Left hindlimb (tissue), 1 donor: ENCODE measurements around the gene UBL5.

Experiments
- DNase-seq: peaks from one replicate; pipeline ENCODE4 v3.0.0-alpha.2; 2018

The UBL5 gene

DNA sequence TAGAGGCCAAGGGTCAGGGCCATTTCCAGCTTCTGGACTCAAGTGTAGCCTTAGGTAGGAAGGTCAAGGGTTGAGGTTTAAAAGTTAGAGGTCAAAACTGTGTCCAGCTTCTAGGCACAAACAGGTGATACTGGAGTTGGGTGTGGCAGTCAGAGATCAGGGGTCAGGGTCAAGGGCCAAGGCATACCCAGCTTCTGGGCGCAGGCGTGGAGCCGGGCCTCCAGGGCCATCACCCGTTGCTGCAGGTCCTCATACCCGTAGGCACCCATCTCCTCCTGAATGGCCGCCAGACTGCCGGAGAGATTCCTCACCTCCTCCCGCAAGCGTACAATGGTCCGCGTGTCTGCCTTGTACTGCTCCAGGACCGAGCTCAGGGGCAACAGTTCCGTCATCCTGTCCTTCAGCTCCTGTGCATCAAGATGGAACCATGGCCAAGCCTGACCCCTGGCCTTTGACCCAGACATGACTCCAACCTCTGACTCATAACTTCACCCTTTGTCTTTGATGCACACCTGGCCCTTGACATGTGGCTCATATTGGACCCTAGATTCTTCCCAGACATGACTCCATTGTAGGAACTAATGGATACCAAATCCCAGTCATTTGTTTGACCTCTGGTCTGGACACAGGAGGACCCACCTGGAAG, 29.5 kb downstream of the UBL5 start:
- no peak for DNase-seq

DNA sequence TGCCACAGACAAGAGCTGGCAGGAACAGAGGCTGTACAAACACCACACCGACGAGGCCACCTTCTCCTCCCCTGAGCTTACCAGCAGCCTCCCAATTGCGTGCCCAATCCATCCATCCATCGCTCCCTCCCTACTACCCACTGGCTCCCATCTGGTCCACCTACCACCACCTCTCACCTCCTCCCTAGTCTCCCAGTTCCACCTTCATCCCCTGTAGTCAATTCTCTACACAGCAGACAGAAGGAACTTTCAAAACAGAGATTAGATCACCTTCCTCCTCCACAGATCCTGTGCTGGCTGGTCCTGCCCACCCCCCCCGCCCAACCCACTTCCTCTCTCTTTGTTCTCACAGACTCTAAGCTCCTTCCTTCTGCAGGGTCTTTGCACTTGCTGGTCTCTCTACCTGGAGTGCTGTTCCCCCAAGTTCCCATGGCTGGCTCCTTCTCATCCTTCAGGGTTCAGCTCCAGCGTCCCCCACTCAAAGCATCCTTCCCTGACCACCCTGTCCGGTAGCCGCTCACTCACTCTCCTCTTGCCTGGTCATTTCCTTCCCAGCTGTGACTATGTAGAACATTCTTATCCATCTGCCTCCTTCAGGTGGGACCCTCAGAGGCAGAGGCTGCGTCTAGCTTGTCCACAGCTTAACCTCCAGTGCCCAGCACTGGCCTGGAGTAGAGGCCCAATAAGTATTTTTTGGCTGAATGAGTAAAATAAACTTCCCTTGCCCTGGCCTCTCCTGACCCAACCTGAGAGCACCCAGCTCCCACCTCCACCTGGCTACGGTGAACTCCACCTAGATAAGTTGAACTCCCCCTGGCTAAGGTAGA, 30.4 kb downstream of the UBL5 start:
- DNase-seq: no peak

DNA sequence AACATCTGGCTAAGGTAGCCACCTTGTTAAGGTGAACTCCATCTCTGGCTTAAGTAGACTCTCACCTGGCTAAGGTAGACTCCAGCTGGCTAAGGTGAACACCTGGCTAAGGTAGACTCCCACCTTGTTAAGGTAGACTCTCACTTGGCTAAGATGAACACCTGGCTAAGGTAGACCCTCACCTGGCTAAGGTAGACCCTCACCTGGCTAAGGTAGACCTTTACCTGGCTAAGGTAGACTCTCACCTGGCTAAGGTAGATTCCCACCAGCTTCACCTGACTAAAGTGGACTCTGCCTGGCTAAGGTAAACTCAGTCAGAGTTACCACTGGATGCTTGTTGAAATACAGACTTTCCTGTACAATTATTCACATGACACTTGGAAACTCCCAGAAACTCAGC, 31.0 kb downstream of the UBL5 start:
- no peak for DNase-seq

DNA sequence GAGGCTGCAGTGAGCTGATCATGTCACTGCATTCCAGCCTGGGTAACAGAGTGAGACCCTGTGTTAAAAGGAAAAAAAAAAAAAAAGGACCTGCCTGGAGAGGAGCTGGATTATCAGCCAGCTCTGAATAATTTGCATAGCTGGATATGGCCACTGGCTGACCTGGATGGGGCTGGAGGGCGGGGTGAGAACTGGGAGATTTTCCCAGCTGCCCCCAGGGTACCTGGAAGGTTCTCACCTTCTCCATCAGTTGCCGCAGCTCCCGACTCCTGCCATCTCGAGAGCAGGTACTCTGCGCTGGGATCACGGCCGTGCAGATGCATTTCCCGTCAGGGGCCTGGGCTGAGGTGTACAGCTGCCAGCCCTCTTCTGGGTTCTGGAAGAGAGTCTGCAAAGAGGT, 32.7 kb downstream of the UBL5 start:
- no peak for DNase-seq

DNA sequence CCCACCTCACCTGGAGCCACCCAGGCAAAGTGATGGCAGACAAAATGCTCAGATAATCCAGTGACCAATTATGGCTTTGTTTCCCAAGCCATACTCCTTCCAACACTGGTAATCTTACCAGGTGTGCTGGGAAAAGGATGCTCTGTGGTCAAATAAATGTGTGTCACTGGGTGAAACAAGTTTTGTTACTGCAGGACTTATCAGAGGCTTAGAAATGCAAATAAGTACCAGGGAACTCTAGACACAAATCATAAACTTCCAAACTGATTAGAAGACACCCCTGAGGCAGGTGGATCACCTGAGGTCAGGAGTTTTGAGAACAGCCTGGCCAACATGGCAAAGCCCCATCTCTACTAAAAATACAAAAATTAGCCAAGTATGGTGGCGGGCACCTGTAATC, 33.8 kb downstream of the UBL5 start:
- no peak for DNase-seq

DNA sequence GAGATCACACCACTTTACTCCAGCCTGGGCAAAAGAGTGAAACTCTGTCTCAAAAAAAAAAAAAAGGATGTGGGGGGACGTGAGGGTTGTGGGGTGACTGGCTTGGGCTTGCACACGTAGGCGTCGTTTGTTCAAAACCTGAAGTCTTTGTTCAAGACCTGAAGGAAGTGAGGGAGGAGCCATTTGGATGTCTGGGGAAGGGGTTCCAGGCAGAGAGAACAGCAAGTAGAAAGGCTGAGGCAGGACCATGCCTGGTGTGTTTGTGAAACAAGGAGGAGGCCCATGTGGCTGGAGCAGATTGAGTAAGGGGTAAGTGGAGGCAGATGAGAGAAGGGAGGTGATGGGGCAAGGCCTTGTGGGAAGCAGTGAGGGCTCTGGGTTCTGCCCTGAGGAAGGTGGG, 35.2 kb downstream of the UBL5 start:
- DNase-seq: no peak

DNA sequence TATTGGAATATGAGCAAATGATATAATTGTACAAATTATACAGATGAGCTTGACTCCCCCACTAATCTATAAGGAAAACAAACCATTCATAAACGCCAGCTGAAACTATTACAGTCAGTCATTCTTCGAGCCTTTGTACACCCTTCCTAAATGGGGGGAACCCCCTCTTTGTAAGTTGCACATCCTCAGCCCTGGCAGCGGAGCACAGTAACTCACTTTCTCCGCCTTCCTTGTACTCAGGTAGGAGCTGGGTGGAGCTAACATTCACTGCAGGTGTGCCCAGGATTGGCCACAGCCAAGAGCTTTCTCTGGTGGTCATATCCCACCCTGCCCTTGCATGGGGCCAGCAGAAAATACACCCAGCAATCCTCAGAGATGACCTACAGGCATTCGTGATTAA, 36.0 kb downstream of the UBL5 start:
- DNase-seq: no peak

DNA sequence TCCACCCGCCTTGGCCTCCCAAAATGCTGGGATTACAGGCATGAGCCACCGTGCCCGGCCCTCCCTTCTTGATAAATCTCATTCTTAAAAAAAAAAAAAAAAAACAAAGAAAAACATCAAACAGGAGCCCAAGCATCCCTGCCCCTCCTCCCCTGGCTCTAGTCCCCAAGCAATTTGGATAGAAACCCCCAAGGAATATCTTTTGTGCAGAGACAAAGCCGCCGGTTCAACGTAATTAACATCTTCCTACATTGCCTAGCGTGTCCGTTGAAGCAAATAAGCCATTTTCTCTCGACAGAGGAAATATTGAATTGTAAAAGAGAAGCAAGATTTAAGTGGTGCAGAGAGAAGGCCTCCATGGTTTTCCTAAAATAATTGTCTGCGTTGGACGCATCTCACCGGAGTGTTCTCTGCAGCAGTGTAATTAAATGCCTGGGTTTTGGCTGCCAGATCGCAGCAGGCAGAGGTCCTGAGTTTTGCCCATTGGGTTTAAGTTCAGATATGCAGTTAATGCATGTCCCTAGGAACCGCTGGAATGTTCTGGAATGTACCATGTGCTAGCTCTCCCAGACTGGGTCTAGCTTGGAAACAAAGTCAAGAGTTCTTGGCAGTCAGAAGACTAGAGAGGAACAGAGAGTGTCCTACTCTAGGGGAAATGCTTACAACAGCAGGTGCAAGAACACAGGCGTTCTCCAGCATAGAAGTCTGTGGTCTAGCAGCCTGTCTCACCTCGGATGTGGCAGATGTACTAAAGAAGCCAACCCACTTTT, 38.2 kb downstream of the UBL5 start:
- DNase-seq: no peak

DNA sequence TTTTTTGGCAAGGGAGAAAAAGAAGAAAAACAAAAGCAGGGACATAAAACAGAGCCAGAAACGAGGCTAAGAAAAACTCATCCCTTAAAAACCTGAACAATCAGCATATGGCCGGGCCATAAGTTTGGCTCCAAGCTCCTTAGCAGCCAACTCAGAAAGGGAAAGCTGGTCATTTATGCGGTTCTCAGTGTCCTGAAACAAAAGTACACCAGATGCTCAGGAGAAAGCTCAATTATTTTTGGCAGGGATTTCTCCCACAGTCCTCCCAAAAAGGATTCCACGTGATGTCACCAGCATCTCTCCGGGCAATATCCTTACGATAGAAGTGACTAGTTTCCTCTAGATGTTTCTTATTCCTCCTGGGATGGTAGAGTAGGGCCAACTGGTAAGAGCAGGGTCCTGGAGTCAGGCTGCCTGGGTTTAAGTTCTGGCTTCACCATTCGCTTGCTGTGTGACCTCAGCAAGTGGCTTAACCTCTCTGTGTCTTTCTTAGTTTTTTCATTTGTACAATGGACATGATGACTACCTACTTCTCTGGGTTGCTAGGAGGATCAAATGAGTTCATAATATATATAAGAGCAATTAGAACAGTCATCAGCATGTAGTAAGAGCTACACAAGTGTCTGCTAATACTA, 41.4 kb downstream of the UBL5 start:
- no peak for DNase-seq

DNA sequence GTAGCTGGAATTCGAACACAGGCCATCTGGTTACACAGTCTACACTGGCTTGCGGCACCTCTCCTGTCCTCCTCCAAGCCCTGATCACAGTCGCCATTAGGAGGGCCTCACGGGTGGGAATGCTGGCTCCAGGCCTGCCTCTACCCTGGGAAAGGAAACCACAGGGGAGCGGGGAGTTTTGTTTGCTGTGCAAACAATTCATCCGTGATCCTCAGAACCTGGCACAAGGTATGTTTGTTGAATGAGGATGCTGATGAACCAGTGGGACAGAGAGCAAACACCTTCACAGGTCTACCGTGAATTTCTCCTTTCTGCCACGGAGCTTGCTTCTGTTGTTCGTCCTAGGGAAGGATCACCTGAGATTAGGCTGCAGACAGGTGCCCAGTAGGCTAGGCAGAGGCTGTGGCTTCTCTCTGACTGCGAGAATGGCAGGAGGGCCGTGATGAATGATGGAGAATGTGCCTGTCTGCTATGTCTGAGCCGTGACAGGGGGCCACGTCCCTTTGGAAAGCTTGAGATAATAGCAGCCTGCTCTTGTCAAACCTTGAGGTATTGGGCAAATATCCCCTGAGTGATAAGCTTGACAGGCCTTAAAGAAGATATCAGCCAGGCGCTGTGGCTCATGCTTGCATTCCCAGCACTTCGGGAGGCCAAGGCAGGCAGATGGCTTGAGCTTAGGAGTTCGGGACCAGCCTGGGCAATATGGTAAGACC, 44.1 kb downstream of the UBL5 start:
- DNase-seq: no peak

DNA sequence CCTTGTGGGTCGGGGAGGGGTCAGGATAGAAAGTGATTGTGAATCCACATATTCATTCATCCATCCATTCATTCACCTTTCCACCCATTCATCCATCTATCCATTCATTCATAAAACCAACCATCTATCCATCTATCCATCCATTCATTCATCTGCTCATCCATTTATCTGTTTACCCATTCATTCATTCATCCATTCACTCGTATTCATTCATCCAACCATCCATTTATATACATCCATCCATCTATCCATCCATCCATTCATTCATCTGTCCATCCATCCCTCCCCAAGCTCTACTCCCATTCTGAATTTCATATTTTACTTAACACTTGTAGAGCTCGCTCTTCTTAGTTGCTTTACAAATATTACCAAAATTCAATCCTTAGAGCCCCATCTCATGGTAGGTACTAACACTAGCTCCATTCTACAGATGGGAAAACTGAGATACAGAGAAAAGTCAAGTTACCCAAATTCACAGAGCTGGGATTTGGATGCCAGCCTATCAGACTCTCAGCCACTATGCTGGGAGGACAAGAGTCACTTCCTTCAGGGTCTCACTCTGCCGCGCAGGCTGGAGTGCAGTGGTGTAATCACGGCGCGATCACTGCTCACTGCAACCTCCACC, 45.0 kb downstream of the UBL5 start:
- no peak for DNase-seq

DNA sequence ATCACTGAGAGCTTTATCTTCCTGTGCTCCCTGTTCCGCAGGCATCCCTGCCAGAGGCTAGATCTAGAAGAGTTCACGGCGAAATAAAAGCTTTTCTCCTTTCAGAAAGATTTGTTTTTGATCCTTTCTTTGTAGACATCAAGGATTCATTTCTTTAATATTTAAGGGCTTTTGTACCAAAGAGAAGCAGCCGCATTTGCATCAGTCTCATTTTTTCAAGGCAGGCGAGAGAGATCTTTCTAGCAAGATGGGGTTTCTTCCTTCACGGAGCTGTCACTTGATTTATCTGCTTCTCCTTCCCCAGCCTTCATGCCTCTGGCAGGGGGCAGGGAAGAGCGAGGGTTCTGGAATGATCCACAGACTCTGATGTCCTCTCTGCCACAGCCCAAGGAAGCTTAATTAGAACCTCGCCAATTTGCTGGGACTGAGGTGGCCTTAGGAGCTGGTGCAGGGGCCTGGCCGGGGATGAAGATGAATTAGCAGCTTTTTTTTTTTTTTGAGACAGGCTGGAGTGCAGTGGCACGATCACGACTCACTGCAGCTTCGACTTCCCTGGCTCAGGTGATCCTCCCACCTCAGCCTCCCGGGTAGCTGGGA, 47.4 kb downstream of the UBL5 start:
- DNase-seq: no peak

DNA sequence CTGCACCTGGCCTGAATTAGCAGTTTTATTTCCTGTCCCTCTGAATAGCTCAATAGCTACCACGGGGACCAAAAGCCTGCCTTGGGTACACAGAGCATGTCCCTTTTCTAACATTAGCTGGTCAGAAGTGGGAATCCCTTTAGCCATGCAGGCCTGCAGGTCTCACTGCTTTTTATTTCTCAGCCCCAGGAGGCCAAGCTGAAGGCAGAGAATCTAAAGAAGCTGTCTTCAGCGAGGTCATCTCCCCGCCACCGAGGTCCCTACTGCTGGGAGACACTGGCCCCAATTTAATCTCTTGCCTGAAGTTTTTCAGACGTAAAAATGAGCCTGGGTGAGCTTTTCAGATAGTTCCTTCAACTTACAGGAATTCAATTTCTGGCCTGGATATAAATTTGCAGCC, 48.1 kb downstream of the UBL5 start:
- DNase-seq: no peak

DNA sequence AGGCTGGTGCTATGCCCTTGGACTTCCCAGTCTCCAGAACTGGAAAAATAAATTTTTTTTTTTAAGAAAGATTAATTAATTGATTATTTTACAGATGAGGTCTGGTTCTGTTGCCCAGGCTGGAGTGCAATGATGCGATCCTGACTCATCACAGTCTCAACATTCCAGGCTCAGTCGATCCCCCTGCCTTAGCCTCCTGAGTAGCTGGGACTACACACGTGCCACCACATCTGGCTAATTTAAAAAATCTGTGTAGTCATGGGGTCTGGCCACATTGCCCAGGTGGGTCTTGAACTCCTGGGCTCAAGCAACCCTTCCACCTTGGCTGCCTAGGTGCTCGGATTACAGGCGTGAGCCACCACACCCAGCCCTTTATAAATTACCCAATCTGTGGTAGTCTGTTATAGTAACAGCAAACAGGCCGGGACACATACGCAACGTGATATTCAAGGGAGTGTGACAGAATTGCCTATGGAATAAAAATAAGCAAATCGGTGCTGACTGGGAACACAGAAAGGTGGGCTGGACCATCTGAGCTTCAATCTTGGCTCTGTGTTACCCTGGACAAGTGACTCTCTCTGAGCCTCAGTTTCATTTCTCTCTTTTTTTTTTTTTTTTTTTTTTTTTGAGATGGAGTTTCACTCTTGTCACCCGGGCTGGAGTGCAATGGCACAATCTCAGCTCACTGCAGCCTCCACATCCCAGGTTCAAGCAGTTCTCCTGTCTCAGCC, 50.2 kb downstream of the UBL5 start:
- DNase-seq: no peak

DNA sequence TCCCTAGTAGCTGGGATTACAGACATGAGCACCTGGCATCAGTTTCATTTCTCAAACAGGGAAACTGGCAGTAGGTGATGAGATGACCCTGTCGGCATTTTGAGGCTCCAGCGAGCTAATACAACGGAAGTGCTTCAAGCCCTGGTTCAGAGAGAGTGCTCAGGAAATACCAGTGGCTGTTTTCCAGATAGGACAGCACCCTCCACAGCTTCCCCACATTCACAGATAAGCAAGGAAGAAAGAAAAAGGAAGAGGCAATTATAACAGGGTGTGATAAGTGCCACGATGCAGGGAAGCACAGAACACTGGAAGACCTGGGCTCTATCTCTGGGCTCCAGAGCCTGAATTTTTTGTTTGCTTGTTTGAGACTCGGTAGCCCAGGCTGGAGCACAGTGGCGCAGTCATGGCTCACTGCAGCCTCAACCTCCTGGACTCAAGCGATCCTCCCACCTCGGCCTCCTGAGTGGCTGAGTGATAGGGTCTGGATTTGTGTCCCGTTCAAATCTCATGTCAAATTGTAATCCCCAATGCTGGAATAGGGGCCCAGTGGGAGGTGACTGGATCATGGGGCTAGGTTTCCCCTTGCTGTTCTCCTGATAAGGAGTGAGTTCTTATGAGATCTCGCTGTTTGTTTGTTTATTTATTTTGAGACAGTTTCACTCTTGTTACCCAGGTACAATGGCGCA, 50.9 kb downstream of the UBL5 start:
- no peak for DNase-seq
